CD8-positive, alpha-beta memory T cell (primary cell): ENCODE measurements around the gene TEKT2. TPM values are rescaled to one million over a fixed set of nuclear protein-coding genes. Genes with fewer than 3 reads are reported as not detected.

ENCODE experiments used
- CTCF ChIA-PET: fragments of 350-600 bp; sonication (Branson Sonifier 250); formaldehyde crosslinking; loops from one replicate; lab custom pipeline; 2021; ENCODE audit warnings: antibody characterized with exemption; lab: Charles Lee
- POLR2A ChIA-PET: fragments of 350-600 bp; sonication (Branson Sonifier 250); formaldehyde crosslinking; loops from one replicate; lab custom pipeline; 2021; ENCODE audit warnings: antibody characterized with exemption; lab: Charles Lee
- DNase-seq, 5 donors: peaks; one replicate each; pipeline versions ENCODE4 v3.0.0 to v3.0.0-alpha.2; 2020 to 2022; ENCODE audit warnings: mixed read lengths in 1 of 5
- H3K27ac ChIP-seq: one replicate; pipeline ENCODE4 v1.7.0; 2013; ENCODE audit warnings: low read depth, mild to moderate bottlenecking, low read length, moderate library complexity
- H3K27me3 ChIP-seq: 2 replicates; pipeline ENCODE4 v1.7.0; 2013; ENCODE audit warnings: low read length, mild to moderate bottlenecking; ENCODE audit not compliant: insufficient read depth, poor library complexity, severe bottlenecking
- H3K36me3 ChIP-seq: 2 replicates; pipeline ENCODE4 v1.7.0; 2013; ENCODE audit warnings: mild to moderate bottlenecking, low read length, moderate library complexity; ENCODE audit not compliant: insufficient read depth
- H3K4me1 ChIP-seq: 2 replicates; pipeline ENCODE4 v1.7.0; 2013; ENCODE audit warnings: mild to moderate bottlenecking, low read length, moderate library complexity; ENCODE audit not compliant: insufficient read depth
- H3K4me3 ChIP-seq: 2 replicates; pipeline ENCODE4 v1.7.0; 2013; ENCODE audit warnings: mild to moderate bottlenecking, low read length
- H3K9me3 ChIP-seq: 2 replicates; pipeline ENCODE4 v1.7.0; 2013; ENCODE audit warnings: mild to moderate bottlenecking, low read length
- H3K27ac Mint-ChIP-seq, 8 donors: one replicate each; pipeline ENCODE4 v1.8.0; 2020 to 2021; ENCODE audit warnings: mixed read lengths in 8 of 8, mild to moderate bottlenecking in 6 of 8, inconsistent platforms in 3 of 8, moderate library complexity in 3 of 8
- H3K27me3 Mint-ChIP-seq, 2 donors: one replicate each; pipeline ENCODE4 v1.8.0; 2020 to 2021; ENCODE audit warnings: mixed read lengths in 2 of 2, mild to moderate bottlenecking in 1 of 2, moderate library complexity in 1 of 2
- H3K36me3 Mint-ChIP-seq, 3 donors: one replicate each; pipeline ENCODE4 v1.8.0; 2020 to 2021; ENCODE audit warnings: mixed read lengths in 3 of 3, inconsistent platforms in 1 of 3, mild to moderate bottlenecking in 1 of 3
- H3K4me1 Mint-ChIP-seq, 3 donors: one replicate each; pipeline ENCODE4 v1.8.0; 2020 to 2021; ENCODE audit warnings: mixed read lengths in 3 of 3, inconsistent platforms in 1 of 3, mild to moderate bottlenecking in 1 of 3
- H3K4me3 Mint-ChIP-seq, 7 donors: one replicate each; pipeline ENCODE4 v1.8.0; 2020 to 2021; ENCODE audit warnings: mixed read lengths in 7 of 7, mild to moderate bottlenecking in 6 of 7, moderate library complexity in 4 of 7, inconsistent platforms in 2 of 7
- H3K9me3 Mint-ChIP-seq, 5 donors: one replicate each; pipeline ENCODE4 v1.8.0; 2020 to 2022; ENCODE audit warnings: mixed read lengths in 5 of 5, mild to moderate bottlenecking in 3 of 5, moderate library complexity in 2 of 5, inconsistent platforms in 1 of 5
- polyA plus RNA-seq: library from polyadenylated mRNA; unstranded; fragments of 300-500 nt; fragmentation: Illumina TruSeq; gene quantifications from one replicate; pipeline ENCODE4 v1.2.3, GENCODE V29; 2021
- total RNA-seq, 2 experiments: library from RNA; stranded (reverse); gene quantifications; one replicate each; pipeline ENCODE4 v1.2.3, GENCODE V29; 2021

TEKT2 gene
- total and polyA plus RNA-seq, 3 experiments from 2014 or later = not detected

GRCh38 chr1:36128126-36128904, 44.4 kb downstream of the TEKT2 start:
- ChIA-PET CTCF (interaction anchor here (1.1 to 2.1 kb wide), 2 partner anchors 37 to 60 kb away, joined by 4 to 6 read pairs; no protein-coding TSS in a partner anchor), POLR2A (interaction anchor here (0.6 kb wide), 1 partner anchor 83 kb away, joined by 3 read pairs; no protein-coding TSS in a partner anchor)
- H3K27me3 ChIP-seq = peaks cover 18% of the 10 kb centered on the region
- no peaks in the 10 kb centered on the region for H3K9me3 ChIP-seq
- H3K9me3 Mint-ChIP-seq = no peaks in the 10 kb centered on the region
- H3K4me3 ChIP-seq = no peak overlapping the region
- H3K27me3 Mint-ChIP-seq = peaks cover 21 to 24% of the 10 kb centered on the region in 2 donors
- no peaks in the 10 kb centered on the region for H3K36me3 ChIP-seq
- peaks cover 12 to 24% (median 20%) of the 10 kb centered on the region in 3 donors for H3K4me1 Mint-ChIP-seq
- H3K4me3 Mint-ChIP-seq = peak overlapping the region in 1 of 7 donors; percentile 75
- H3K27ac ChIP-seq = no peak overlapping the region
- no peak for DNase-seq
- H3K36me3 Mint-ChIP-seq = no peaks in the 10 kb centered on the region
- H3K4me1 ChIP-seq = no peaks in the 10 kb centered on the region
- peak overlapping the region in 1 of 8 donors; percentile 50 for H3K27ac Mint-ChIP-seq

- peaks cover 16 to 19% of the 10 kb centered on the region in 2 donors for H3K27me3 Mint-ChIP-seq
- no peaks in the 10 kb centered on the region for H3K9me3 Mint-ChIP-seq
- H3K36me3 Mint-ChIP-seq = no peaks in the 10 kb centered on the region
- H3K27ac ChIP-seq = no peak overlapping the region
- no peaks in the 10 kb centered on the region for H3K9me3 ChIP-seq
- no peak overlapping the region for H3K4me3 Mint-ChIP-seq
- POLR2A ChIA-PET = no interaction called here
- no peak overlapping the region for H3K27ac Mint-ChIP-seq
- CTCF ChIA-PET = interaction anchor here (1.1 to 2.1 kb wide), 2 partner anchors 38 to 59 kb away, joined by 4 to 6 read pairs; no protein-coding TSS in a partner anchor
- no peak overlapping the region for H3K4me3 ChIP-seq
- H3K27me3 ChIP-seq = peaks cover 15% of the 10 kb centered on the region
- DNase-seq = no peak
- H3K4me1 Mint-ChIP-seq = peaks cover 10 to 20% (median 15%) of the 10 kb centered on the region in 3 donors
- H3K4me1 ChIP-seq = no peaks in the 10 kb centered on the region
- H3K36me3 ChIP-seq = no peaks in the 10 kb centered on the region
Measured at GRCh38 chr1:36128905-36129206, 45.0 kb downstream of the TEKT2 start.

GRCh38 chr1:36132029-36132428, 48.1 kb downstream of the TEKT2 start:
- no peak for DNase-seq
- Histone ChIP-seq H3K27me3 (no peaks in the 10 kb centered on the region), H3K27ac (no peak overlapping the region), H3K9me3 (no peaks in the 10 kb centered on the region), H3K4me1 (no peaks in the 10 kb centered on the region), H3K4me3 (no peak overlapping the region), H3K36me3 (peaks cover 6% of the 10 kb centered on the region)
- Mint-ChIP-seq H3K4me1 (peaks cover 0 to 5% (median 3%) of the 10 kb centered on the region in 3 donors), H3K27me3 (no peaks in the 10 kb centered on the region), H3K27ac (no peak overlapping the region), H3K9me3 (no peaks in the 10 kb centered on the region), H3K36me3 (peaks cover 0 to 10% (median 0%) of the 10 kb centered on the region in 3 donors), H3K4me3 (no peak overlapping the region)
- ChIA-PET CTCF (interaction anchor here (1.4 to 1.6 kb wide), 2 partner anchors 32 to 34 kb away, joined by 3 to 4 read pairs; no protein-coding TSS in a partner anchor), POLR2A (interaction anchor here (0.5 kb wide), 1 partner anchor 10 kb away, joined by 3 read pairs; no protein-coding TSS in a partner anchor)

GRCh38 chr1:36133484-36133883, 49.6 kb downstream of the TEKT2 start:
- peaks cover 0 to 5% (median 3%) of the 10 kb centered on the region in 3 donors for H3K4me1 Mint-ChIP-seq
- peaks cover 0 to 25% (median 9%) of the 10 kb centered on the region in 3 donors for H3K36me3 Mint-ChIP-seq
- H3K27ac ChIP-seq = no peak overlapping the region
- H3K36me3 ChIP-seq = peaks cover 19% of the 10 kb centered on the region
- H3K27me3 ChIP-seq = no peaks in the 10 kb centered on the region
- no peaks in the 10 kb centered on the region for H3K9me3 Mint-ChIP-seq
- no peaks in the 10 kb centered on the region for H3K4me1 ChIP-seq
- no peak overlapping the region for H3K4me3 Mint-ChIP-seq
- DNase-seq = no peak
- POLR2A ChIA-PET = no interaction called here
- H3K27ac Mint-ChIP-seq = peak overlapping the region in 2 of 8 donors; percentile 13 to 57
- CTCF ChIA-PET = interaction anchor here (0.8 to 4.4 kb wide), 6 partner anchors 9 to 152 kb away, joined by 3 to 76 read pairs (median 12); partner anchors contain the start of gene TRAPPC3
- H3K27me3 Mint-ChIP-seq = no peaks in the 10 kb centered on the region
- no peaks in the 10 kb centered on the region for H3K9me3 ChIP-seq
- H3K4me3 ChIP-seq = no peak overlapping the region

GRCh38 chr1:36134031-36134430, 50.1 kb downstream of the TEKT2 start:
- Histone ChIP-seq H3K4me1 (no peaks in the 10 kb centered on the region), H3K9me3 (no peaks in the 10 kb centered on the region), H3K36me3 (peaks cover 19% of the 10 kb centered on the region), H3K4me3 (no peak overlapping the region), H3K27me3 (no peaks in the 10 kb centered on the region), H3K27ac (no peak overlapping the region)
- no peak for DNase-seq
- ChIA-PET POLR2A (no interaction called here), CTCF (interaction anchor here (0.8 to 4.4 kb wide), 12 partner anchors 8 to 158 kb away, joined by 3 to 76 read pairs (median 5); partner anchors contain the start of gene TRAPPC3)
- H3K4me3 Mint-ChIP-seq = no peak overlapping the region
- peaks cover 0 to 26% (median 9%) of the 10 kb centered on the region in 3 donors for H3K36me3 Mint-ChIP-seq
- no peaks in the 10 kb centered on the region for H3K27me3 Mint-ChIP-seq
- H3K4me1 Mint-ChIP-seq = peaks cover 0 to 5% (median 3%) of the 10 kb centered on the region in 3 donors
- H3K9me3 Mint-ChIP-seq = no peaks in the 10 kb centered on the region
- H3K27ac Mint-ChIP-seq = peak overlapping the region in 1 of 8 donors; percentile 76

- H3K27me3 ChIP-seq = no peaks in the 10 kb centered on the region
- no peak overlapping the region for H3K4me3 ChIP-seq
- Mint-ChIP-seq H3K36me3 (peaks cover 0 to 33% (median 13%) of the 10 kb centered on the region in 3 donors), H3K4me3 (no peak overlapping the region), H3K27ac (peak overlapping the region in 2 of 8 donors; percentile 58 to 76), H3K27me3 (no peaks in the 10 kb centered on the region), H3K4me1 (peaks cover 0 to 8% (median 3%) of the 10 kb centered on the region in 3 donors), H3K9me3 (no peaks in the 10 kb centered on the region)
- H3K36me3 ChIP-seq = peaks cover 24% of the 10 kb centered on the region
- no peaks in the 10 kb centered on the region for H3K4me1 ChIP-seq
- DNase-seq = no peak
- POLR2A ChIA-PET = interaction anchor here (1.3 kb wide), 1 partner anchor 25 kb away, joined by 6 read pairs; no protein-coding TSS in a partner anchor
- no peak overlapping the region for H3K27ac ChIP-seq
- CTCF ChIA-PET = interaction anchor here (0.6 to 4.4 kb wide), 17 partner anchors 11 to 157 kb away, joined by 3 to 76 read pairs (median 5); partner anchors contain the start of gene TRAPPC3
- no peaks in the 10 kb centered on the region for H3K9me3 ChIP-seq
Measured at GRCh38 chr1:36134505-36135329, 50.8 kb downstream of the TEKT2 start.

- no peak for DNase-seq
- CTCF ChIA-PET = interaction anchor here (0.6 to 4.4 kb wide), 16 partner anchors 10 to 157 kb away, joined by 3 to 76 read pairs (median 5); partner anchors contain the start of gene TRAPPC3
- H3K27ac ChIP-seq = no peak overlapping the region
- H3K4me1 Mint-ChIP-seq = peaks cover 0 to 13% (median 8%) of the 10 kb centered on the region in 3 donors
- peaks cover 30% of the 10 kb centered on the region for H3K36me3 ChIP-seq
- no peak overlapping the region for H3K4me3 Mint-ChIP-seq
- H3K9me3 ChIP-seq = no peaks in the 10 kb centered on the region
- peak overlapping the region in 3 of 8 donors; percentile 12 to 58 (median 42) for H3K27ac Mint-ChIP-seq
- H3K27me3 Mint-ChIP-seq = peaks cover 0 to 1% of the 10 kb centered on the region in 2 donors
- no peak overlapping the region for H3K4me3 ChIP-seq
- peaks cover 0 to 39% (median 13%) of the 10 kb centered on the region in 3 donors for H3K36me3 Mint-ChIP-seq
- no peaks in the 10 kb centered on the region for H3K27me3 ChIP-seq
- POLR2A ChIA-PET = interaction anchor here (1.3 kb wide), 1 partner anchor 26 kb away, joined by 6 read pairs; no protein-coding TSS in a partner anchor
- H3K4me1 ChIP-seq = no peaks in the 10 kb centered on the region
- H3K9me3 Mint-ChIP-seq = no peaks in the 10 kb centered on the region
Measured at GRCh38 chr1:36135330-36135667, 51.4 kb downstream of the TEKT2 start.
